Measurements from ENCODE around the gene TSPAN5.

DNA sequence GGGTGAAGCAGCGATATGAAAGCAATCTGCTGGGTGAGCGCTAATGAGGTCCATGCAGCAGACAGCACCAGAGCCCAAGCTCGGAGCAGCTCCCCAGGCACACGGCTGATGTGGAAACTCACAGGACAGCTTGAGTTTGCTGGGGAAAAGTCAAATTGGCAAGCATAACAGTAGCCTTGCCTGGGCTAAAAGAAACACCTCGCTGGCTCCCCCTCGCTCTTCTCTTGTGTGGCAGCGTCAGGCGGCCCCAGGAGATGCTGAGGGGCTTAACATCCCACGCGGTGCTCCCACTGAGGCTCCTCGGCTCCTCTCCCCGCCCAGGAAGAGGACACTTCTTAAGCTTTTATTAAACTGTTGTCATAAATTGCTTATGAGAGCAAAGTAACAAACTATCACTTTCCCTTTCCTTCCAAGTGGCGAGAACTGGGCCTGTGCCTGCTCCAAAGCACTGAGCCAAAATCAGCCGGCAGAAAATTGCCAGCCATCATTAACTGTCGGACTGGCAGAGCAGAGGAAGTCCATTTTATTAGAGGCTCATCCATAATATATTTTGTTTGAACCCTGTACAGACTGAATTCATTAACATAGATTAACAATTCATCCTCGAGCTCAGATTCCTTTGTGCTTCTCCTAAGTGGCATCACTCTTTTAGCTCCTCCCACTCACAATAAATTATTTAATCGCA is 111.4 kb downstream of the TSPAN5 start:
- TF ChIP-seq, protein P1, sequence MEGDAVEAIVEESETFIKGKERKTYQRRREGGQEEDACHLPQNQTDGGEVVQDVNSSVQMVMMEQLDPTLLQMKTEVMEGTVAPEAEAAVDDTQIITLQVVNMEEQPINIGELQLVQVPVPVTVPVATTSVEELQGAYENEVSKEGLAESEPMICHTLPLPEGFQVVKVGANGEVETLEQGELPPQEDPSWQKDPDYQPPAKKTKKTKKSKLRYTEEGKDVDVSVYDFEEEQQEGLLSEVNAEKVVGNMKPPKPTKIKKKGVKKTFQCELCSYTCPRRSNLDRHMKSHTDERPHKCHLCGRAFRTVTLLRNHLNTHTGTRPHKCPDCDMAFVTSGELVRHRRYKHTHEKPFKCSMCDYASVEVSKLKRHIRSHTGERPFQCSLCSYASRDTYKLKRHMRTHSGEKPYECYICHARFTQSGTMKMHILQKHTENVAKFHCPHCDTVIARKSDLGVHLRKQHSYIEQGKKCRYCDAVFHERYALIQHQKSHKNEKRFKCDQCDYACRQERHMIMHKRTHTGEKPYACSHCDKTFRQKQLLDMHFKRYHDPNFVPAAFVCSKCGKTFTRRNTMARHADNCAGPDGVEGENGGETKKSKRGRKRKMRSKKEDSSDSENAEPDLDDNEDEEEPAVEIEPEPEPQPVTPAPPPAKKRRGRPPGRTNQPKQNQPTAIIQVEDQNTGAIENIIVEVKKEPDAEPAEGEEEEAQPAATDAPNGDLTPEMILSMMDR (IDR thresholded peaks at IDR 0.05; ENCODE audit: insufficient read depth, low read depth, low read length): no peak
- no peak for TF ChIP-seq EZH2 (IDR thresholded peaks at IDR 0.05; ENCODE audit: insufficient read depth, low read length)
